BE2C (cell line): ENCODE measurements around the gene MOB3A.

Experiments
- DNase-seq: peaks from one replicate; pipeline ENCODE4 v3.0.0-alpha.2; 2020
- H3K27me3 ChIP-seq: fragments of 250-450 bp; sonication (Bioruptor Pico); 2 replicates; pipeline ENCODE4 v1.5.1; 2020; ENCODE audit warnings: mild to moderate bottlenecking
- H3K36me3 ChIP-seq: fragments of 250-450 bp; sonication (Bioruptor Pico); 2 replicates; pipeline ENCODE4 v1.5.1; 2020; ENCODE audit warnings: mild to moderate bottlenecking
- H3K4me1 ChIP-seq: fragments of 250-450 bp; sonication (Bioruptor Pico); 2 replicates; pipeline ENCODE4 v1.5.1; 2020
- H3K4me3 ChIP-seq: 2 replicates; pipeline ENCODE4 v1.5.1; 2011; ENCODE audit warnings: low read depth, low read length
- H3K9me3 ChIP-seq: fragments of 250-450 bp; sonication (Bioruptor Pico); 2 replicates; pipeline ENCODE4 v1.5.1; 2020
- TF ChIP-seq, protein P1 (sequence below): IDR thresholded peaks from 2 replicates; pipeline ENCODE4 v1.5.1; 2012; ENCODE audit warnings: mild to moderate bottlenecking, low read depth, low read length

Gene MOB3A

DNA sequence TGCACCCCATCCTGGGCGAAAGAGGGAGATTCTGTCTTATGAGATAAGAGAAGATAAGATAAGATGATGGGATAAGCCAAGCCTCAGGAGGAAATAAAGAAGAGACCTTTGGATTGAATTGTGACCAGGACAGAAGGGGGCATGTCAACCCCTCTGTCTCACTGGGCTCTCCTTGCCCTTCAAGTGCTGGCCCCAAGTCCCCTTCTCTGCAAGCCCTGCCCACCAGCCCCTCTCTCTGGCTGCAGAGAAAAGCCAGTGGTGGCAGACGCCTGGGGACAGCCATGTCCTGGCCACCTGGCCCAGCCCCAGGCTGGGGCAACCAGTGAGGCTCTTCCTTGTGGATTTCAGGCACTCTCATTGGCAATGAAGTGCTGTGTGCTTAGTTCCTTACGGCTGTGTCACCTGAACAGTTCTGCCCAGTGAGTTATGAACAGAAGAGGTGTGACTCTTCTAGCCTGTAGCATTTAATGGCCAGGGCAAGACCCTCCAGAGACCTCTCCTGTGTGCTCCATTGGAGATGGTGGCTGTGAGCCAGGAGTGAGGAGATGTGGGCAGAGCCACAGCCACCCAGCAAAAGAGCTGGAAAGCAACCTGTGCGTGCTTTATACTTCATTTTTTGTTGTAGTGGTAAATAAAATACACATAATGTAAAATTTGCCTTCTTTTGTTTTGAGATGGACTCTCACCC, 74.5 kb downstream of the MOB3A start:
- Histone ChIP-seq H3K27me3 (no peaks in the 10 kb centered on the region), H3K36me3 (no peaks in the 10 kb centered on the region), H3K9me3 (peaks cover 3% of the 10 kb centered on the region), H3K4me3 (no peak overlapping the region), H3K4me1 (peaks cover 2% of the 10 kb centered on the region; the same call in 1 of the 2 replicates)
- DNase-seq, result no peak
- TF ChIP-seq, protein P1, sequence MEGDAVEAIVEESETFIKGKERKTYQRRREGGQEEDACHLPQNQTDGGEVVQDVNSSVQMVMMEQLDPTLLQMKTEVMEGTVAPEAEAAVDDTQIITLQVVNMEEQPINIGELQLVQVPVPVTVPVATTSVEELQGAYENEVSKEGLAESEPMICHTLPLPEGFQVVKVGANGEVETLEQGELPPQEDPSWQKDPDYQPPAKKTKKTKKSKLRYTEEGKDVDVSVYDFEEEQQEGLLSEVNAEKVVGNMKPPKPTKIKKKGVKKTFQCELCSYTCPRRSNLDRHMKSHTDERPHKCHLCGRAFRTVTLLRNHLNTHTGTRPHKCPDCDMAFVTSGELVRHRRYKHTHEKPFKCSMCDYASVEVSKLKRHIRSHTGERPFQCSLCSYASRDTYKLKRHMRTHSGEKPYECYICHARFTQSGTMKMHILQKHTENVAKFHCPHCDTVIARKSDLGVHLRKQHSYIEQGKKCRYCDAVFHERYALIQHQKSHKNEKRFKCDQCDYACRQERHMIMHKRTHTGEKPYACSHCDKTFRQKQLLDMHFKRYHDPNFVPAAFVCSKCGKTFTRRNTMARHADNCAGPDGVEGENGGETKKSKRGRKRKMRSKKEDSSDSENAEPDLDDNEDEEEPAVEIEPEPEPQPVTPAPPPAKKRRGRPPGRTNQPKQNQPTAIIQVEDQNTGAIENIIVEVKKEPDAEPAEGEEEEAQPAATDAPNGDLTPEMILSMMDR, result no peak
